HG03280 (cell line): ENCODE data around the gene SYCP2.
"Not testable (repeated sequence)": the region's sequence is repeated elsewhere in the genome, so short reads cannot be mapped to it uniquely, and the experiment has no call there.

ENCODE experiments used
- ATAC-seq: cut with Tn5 transposase; IDR thresholded peaks from one replicate; pipeline ENCODE4 v1.9.1; 2021; ENCODE audit warnings: mild to moderate bottlenecking, moderate library complexity; ENCODE audit not compliant: unreplicated experiment

The SYCP2 gene

DNA sequence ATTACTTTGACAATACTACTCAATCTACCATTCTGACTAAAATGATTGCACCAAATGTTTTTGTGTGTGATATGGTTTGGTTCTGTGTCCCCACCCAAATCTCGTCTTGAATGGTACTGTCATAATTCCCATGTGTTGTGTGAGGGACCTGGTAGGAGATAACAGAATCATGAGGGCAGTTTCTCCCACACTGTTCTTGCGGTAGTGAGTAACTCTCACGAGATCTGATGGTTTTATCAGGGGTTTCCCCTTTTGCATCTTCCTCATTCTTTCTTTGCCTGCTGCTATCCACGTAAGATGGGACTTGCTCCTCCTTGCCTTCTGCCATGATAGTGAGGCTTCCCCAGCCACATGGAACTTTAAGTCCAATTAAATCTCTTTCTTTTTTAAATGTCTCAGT, 20.8 kb downstream of the SYCP2 start:
- ATAC-seq, result no peak

DNA sequence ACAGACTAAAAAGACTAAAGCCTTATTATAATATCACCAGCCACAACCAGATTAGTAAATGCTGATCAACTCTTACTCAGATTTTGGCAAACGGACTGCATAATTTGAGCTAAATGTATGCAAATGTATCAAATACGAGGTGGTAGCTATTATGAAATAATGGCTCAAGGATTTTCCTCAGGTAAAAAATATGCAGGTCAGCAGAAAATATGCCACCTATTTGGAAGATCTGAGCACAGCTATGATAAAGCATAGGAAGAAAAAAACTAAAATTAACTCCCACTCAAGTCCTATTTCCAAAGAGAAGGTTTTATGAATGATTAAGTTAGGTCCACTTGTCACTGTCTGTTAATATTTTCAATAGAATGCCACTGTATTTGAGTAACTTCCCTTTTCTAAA, 22.4 kb downstream of the SYCP2 start:
- ATAC-seq, result no peak

DNA sequence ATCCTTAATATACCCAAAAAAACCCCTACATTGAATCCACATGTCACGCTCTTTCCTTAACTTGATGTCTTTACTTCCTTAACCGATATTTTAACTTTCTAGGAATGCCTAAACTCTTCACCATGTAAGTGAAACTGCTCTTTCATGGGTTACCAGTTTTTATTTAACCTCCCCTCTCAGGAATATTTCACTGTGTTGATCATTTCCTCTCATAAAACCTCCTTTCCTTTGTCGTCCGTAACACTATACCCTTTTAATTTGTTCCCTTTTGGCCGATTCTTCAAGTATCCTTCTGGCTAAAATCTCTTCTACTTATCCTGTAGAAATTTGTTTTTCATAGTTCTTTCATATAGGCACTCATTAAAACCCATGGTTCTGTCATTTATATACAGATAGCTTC, 24.6 kb downstream of the SYCP2 start:
- ATAC-seq, result no peak

DNA sequence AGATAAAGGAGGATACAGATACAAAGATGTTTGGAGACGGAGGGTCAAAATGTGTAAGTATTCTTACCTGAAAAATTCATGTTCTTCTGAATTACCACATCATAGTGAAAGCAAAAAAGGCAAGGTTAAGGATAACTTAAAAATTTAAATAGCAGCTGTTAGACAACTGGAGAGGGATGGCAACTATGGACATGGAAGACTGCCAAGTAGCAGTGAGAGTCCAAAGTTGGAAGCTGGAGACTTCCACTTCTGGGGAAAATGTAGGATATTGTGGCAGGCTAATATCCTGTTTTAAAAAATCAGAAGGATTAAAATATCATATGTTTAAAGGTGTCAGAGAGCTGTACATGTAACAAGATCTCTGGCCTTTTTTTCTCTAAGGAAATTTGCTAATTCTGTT, 29.8 kb downstream of the SYCP2 start:
- ATAC-seq, result no peak

DNA sequence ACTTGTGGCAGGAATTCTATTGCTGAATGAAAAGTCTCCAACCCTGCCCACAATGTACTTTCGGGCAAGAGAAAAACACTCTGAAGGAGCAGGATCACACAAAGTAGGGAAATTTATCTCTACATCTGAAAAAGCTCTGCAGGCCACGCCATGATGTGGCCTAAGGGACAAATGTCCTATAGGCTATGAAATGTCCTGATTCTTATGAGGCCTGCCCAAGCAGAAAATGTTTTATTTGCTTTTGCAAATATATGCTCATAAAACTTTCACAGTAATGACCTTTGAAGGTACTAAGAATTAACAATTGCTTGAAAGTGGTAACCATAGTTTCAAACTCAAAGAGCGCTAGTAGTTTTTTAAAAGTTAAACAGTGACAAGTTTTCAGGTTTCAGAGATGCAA, 31.0 kb downstream of the SYCP2 start:
- ATAC-seq, result no peak

DNA sequence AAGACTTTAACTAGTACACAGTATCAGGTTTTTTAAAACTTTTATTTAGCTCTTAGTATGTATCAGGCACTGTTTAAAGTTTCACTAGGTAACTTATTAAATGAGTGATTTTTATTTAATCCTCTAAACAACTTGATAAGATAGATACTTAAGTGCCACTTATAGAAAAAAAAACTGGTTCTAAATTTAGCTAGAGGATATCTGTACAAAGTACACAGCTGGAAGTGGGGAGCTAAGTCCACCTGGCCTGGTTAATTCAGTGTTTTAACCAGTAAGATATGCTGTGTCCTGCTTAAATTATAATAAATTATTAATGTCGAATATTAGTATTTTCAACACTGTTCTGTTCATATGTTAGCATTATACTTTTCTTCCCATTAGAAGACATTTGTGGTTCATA, 37.5 kb downstream of the SYCP2 start:
- no peak for ATAC-seq

DNA sequence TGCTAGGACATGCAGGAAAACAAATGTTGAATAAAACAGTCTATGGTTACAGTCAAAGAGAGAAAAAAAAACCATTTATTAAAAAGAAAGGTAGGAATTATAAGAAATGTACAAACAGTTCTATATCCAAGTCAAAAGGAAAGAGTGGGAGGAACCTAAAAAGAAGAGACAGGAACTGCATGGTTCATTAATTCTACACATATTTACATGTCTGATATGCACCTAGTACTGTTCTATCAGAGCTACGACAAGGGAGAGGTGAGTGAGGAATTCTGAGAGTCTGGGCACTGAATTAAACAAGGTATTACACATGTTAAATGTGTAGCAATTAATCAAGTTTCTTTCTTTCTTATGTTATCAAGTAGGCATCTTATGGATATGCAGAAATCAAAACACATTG, 41.9 kb downstream of the SYCP2 start:
- ATAC-seq, result no peak

DNA sequence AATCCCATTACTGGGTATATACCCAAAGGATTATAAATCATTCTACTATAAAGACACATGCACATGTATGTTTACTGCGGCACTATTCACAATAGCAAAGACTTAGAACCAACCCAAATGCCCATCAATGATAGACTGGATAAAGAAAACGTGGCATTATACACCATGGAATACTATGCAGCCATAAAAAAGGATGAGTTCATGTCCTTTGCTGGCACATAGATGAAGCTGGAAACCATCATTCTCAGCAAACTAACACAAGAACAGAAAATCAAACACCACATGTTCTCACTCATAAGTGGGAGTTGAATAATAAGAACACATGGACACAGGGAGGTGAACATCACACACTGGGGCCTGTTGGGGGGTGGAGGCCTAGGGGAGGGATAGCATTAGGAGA, 43.4 kb downstream of the SYCP2 start:
- ATAC-seq, result not testable (repeated sequence)

DNA sequence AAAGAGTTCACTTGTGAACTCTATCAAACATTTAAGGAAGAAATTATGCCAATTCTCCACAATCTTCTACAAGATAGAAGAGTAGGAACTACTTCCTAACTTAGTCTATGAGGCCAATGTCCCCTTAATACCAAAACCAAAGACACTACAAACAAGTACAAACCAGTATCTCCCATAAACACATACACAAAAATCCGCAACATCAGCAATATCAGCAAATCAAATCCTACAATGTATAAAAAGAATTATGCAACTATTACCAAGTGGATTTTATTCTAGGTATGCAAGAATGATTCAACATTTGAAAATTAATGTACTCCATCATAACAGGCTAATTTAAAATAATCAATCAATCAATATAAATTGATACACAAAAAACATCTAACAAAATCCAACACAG, 45.4 kb downstream of the SYCP2 start:
- no peak for ATAC-seq

DNA sequence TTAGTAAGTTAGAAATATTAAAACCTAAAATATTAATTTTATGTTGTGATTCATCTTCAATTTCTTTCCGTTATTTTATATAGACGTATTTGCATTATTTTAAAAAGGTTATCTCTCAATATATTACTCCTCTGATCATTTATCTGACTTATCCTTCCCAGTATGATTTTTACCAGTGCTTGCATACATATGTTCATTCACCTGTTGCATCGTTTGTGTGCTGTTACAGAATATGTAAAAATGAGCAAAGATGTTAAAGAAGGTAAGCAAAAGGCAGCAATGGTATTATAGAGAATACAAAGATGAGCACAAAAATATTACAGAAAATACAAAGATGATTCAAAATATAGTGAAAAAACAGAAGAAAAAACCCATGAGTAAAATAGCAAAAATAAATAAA, 48.9 kb downstream of the SYCP2 start:
- no peak for ATAC-seq

DNA sequence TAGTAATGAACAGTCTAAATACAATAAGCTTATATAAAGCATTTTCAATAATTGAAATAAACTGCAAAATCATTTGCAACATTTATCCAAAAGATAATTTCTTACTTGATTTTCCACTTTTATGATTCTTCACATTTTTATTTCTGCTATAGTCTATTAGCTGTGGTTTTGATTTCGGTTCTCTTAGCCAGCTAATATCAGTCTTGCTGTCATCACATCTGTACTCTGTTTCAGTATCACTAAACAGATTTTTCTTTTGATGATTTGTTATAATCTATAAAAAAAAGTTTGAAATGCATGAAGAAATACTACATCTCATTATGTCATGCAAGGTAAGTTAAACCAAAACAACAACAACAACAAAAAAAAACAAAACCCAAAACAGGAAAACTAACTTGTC, 53.2 kb downstream of the SYCP2 start:
- ATAC-seq, result no peak

DNA sequence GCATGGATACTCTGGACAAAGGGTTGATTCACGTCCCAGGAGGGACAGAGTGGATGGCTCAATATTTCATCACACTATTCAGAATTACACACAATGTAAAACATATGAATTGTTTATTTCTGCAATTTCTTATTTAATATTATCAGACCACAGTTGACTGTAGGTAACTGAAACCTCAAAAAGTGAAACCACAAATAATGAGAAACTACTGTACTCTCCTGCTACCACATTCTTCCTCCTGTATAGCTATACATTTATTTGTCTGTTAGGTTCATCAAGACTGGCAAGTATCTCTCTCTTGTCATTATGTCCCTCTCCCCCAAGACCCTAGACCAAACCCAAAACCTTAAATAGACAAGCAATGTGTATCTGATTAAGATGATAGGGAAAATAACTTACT, 60.0 kb downstream of the SYCP2 start:
- no peak for ATAC-seq

DNA sequence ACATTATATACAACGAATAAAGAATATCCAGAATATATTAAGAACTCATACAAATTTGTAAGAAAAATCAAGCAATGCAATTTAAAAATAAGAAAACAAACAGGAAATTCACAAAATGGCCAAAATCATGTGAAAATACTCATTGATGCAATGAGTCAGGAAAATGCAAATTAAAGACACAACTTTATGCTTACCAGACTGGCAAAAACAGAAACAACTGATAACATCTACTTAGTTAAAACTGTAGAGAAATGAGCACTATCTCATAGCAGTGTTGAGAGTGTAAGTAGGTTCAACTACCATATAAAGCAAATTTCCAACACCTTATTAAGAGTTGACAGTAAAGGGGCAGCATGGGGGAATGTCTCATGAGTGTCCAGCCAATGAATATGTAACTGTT, 62.3 kb downstream of the SYCP2 start:
- no peak for ATAC-seq

DNA sequence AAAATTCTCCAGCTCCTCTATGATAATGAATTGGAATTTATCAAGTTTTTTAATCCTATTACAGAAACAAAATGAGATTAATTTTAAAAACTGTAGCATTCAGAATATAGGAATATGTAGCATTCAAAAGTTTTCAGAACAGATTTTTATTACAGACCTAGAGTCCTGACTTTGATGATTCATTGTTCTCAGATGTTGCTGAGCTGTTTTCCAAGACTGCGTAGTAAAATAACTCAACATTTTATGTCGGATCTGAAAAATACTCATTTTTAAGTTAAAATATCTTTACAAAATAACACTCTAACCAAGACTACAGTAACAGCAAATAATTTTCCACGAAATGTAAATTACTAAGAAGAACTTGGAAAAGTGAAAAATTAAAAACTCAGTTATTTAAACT, 67.1 kb downstream of the SYCP2 start:
- ATAC-seq, result no peak

DNA sequence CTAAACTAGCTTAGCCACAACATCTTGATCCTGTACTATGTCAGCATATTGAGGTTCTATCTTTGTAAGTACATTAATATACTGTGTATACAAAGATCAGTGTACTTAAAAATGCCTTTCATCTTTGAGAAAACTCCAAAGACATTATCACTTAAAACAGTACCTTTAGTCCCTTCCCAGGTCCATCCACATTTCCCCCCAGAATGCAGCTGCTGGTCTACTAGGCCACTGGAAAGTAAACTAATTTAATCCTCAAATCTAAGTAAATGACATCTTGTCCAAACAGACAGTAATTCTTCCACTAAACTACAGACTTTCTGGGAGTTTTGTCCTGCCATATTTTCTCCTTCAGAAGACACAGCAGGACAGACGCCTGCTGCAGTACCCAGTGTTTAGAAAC, 68.7 kb downstream of the SYCP2 start:
- no peak for ATAC-seq

DNA sequence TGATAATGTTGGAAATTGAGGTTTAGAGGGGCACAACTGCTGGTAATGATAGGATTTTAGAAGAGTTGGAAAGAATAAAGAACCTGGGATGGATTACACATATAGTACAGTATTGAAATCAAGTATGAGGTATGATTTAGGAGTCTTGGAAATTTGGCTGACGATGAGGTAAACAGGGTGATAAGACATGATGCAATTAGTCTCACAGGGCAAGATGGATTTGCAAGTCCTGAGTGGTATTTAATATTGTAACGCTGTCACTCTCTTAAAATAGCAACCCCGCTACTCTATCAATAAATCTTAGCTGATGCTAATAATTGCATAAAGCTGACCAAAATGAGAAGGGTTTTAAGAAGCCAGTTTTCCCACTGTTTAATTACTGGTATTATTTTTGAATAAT, 70.4 kb downstream of the SYCP2 start:
- ATAC-seq, result no peak

DNA sequence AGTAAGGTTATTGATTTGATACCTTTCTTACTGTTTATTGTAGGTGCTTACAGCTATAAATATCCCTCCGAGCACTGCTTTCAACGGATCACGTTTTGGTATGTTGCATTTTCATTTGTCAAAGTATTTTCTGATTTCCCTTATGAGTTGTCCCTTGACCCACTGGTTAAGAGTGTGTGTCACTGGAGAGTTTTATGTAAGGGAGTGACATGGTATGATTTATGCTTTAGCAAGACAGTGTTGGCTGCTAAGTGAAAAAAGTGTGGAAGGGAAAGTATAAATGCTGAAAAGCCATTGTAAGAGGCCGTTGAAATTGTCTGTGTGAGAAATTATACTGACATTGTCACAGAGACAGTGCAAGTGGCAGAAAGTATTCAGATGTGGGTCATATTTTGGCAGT, 72.0 kb downstream of the SYCP2 start:
- no peak for ATAC-seq

DNA sequence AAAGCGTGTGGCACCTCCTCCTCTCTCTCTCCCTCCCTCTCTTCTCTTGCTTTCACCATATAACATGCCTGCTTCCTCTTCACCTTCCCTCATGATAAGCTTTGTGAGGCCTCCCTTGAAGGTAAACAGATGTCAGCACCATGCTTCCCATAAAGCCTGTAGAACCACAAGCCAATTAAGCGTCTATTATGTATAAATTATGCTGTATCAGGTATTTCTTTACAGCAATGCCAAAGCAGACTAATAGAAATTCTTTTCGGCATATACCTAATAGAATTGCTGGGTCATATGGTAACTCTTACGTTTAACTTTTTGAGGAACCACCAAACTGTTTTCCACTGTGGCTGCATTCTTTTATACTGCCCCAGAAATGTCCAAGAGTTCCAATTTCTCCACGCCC, 75.0 kb downstream of the SYCP2 start:
- ATAC-seq, result no peak

DNA sequence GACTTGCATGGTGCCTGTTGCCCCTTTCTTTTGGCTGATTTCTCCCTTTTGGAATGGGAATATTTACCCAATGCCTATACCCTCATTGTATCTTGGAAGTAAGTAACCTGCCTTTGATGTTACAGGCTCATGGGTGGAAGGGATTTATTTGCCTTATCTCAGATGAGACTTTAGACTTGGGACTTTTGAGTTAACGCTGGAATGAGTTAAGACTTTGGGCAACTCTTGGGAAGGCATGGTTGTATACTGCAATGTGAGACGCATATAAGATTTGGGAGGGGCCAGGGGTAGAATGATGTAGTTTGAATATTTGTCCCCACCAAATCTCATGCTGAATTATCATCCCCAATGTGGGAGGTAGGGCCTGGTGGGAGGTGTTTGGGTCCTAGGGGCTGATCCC, 75.5 kb downstream of the SYCP2 start:
- ATAC-seq, result no peak

DNA sequence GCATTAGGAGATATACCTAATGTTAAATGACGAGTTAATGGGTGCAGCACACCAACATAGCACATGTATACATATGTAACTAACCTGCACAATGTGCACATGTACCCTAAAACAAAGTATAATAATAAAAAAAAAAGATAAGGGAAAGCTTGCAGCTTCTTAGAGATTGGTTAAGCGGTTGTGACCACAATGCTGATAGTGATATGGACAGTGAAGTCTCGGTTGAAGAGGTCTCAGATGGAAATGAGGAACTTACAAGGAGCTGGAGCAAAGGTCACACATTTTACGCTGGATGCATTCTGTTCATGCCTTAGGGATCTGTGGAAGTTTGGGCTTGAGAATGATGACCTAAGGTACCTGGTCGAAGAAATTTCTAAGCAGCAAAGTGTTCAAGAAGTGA, 76.5 kb downstream of the SYCP2 start:
- ATAC-seq, result not testable (repeated sequence)

DNA sequence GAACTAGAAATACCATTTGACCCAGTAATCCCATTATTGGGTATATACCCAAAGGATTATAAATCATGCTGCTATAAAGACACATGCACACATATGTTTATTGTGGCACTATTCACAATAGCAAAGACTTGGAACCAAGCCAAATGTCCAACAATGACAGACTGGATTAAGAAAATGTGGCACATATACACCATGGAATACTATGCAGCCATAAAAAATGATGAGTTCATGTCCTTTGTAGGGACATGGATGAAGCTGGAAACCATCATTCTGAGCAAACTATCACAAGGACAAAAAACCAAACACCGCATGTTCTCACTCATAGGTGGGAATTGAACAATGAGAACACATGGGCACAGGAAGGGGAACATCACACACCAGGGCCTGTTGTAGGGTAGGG, 76.9 kb downstream of the SYCP2 start:
- ATAC-seq, result not testable (repeated sequence)

DNA sequence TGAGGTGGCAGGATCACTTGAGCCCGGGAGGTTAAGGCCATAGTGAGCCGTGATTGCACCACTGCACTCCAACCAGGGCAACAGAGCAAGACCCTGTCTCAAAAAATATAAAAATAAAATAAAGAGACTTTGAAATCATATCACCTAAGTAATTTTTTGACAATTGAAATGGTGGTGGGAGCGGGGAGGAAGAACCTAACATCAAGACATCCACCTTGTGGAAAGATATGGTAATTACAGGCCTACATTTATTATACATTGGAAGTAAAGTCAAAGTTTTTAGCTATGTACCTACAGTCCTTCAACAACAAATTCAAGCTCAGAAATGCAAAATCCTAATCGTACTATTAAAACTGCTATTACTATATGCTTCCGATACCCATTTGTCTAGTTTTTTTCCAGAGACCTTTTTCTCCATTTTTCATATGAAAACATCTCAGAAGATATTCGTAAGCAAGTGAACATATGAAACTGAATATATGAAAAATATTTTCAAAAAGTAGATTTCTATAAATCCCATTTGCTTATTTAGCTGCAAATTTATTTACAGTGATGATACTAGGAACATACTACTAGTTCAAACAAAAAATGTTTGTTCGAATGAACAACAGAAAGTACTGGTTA, 83.3 kb downstream of the SYCP2 start:
- ATAC-seq, result no peak

DNA sequence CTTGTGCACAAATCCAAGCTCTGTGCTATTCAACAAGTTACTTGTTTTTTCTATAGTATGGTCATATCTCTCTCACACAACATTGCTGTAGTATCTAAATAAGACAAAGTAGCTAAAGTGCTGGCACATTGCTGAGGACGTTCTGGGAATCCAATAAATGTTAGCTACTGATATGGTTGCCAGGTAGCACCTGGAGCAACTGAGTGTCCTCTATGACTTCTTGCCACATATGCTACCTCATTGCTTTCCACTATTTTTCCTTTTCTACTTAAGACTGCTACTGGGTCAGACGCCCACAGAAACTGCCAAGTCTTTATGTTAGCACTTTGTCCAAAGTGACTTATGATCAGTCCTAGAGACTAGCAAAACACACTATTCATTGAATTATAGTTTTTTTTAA, 85.3 kb downstream of the SYCP2 start:
- ATAC-seq, result no peak

DNA sequence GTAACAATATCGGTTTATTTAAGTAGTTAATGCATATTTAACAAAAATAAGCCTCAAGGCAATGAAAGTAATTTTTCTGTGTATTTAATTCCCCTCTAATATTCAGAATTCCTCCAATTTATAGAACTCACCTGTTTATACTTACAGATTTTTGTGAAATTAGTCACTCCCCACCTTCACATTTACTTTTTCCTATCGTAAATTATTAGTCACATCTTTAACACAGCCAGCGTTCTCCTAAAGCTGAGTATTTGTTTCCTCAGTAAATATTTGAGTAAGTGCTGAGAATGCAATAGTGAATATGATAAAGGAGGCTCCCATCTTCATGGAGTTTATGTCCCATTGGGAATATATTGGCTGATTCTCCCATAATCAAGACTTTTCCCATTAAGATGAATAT, 88.0 kb downstream of the SYCP2 start:
- ATAC-seq, result no peak
